Neutrophil (primary cell): ENCODE measurements around the gene GRID2.
"Not testable (repeated sequence)": the region's sequence is repeated elsewhere in the genome, so short reads cannot be mapped to it uniquely, and the experiment has no call there.

Experiments
- H3K27ac ChIP-seq: fragments of 200-600 bp; sonication (generic); 2 replicates; pipeline ENCODE4 v1.5.1; 2016; ENCODE audit warnings: mild to moderate bottlenecking, moderate library complexity
- H3K27me3 ChIP-seq: fragments of 200-600 bp; sonication (generic); 2 replicates; pipeline ENCODE4 v1.6.0; 2016; ENCODE audit warnings: mild to moderate bottlenecking
- H3K36me3 ChIP-seq: fragments of 200-600 bp; sonication (generic); 2 replicates; pipeline ENCODE4 v1.5.1; 2017
- H3K4me1 ChIP-seq, 2 experiments: fragments of 200-600 bp in 1 of 2; sonication (generic) in 1 of 2; 1 replicate in 1 of 2; 2 replicates in 1 of 2; pipeline versions ENCODE4 v1.5.1 to v1.6.1; 2013 to 2016; ENCODE audit warnings: low read depth in 1 of 2, low read length in 1 of 2, mild to moderate bottlenecking in 1 of 2, moderate library complexity in 1 of 2; ENCODE audit not compliant: control insufficient read depth in 1 of 2, insufficient read depth in 1 of 2
- H3K4me3 ChIP-seq, 2 experiments: fragments of 200-600 bp in 1 of 2; sonication (generic) in 1 of 2; 1 replicate in 1 of 2; 2 replicates in 1 of 2; pipeline ENCODE4 v1.5.1; 2013 to 2016; ENCODE audit warnings: low read depth in 1 of 2, low read length in 1 of 2, mild to moderate bottlenecking in 1 of 2, moderate library complexity in 1 of 2
- H3K9me3 ChIP-seq: fragments of 200-600 bp; sonication (generic); 2 replicates; pipeline ENCODE4 v1.5.1; 2016
- TF ChIP-seq, protein P1 (sequence below): fragments of 200-600 bp; sonication (generic); IDR thresholded peaks from 2 replicates; pipeline ENCODE4 v1.5.1; 2016; ENCODE audit warnings: antibody characterized with exemption

GRID2 gene

DNA sequence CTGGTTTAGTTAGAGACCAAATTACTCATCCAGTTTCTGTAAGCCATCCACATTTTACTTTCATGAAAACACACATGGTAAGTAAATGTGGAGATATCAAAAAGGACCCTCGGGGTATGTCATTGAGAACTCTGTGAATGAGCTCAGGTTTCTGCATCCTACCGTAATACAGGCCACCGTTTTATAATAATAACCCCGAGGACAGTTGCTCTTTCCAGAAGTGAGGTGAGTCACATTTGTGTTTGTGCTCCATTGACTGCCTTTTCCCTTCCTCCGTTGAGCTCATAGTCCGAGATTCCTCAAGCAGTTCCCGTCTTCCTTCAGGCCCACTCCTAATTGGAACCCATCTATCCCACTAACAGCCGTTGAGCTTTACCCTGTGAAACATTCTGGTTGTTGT, 95.3 kb downstream of the GRID2 start:
- Histone ChIP-seq H3K27me3 (no peaks in the 10 kb centered on the region), H3K27ac (no peak overlapping the region), H3K4me3 (no peak overlapping the region), H3K9me3 (no peaks in the 10 kb centered on the region), H3K4me1 (no peaks in the 10 kb centered on the region), H3K36me3 (no peaks in the 10 kb centered on the region)
- TF ChIP-seq, protein P1, sequence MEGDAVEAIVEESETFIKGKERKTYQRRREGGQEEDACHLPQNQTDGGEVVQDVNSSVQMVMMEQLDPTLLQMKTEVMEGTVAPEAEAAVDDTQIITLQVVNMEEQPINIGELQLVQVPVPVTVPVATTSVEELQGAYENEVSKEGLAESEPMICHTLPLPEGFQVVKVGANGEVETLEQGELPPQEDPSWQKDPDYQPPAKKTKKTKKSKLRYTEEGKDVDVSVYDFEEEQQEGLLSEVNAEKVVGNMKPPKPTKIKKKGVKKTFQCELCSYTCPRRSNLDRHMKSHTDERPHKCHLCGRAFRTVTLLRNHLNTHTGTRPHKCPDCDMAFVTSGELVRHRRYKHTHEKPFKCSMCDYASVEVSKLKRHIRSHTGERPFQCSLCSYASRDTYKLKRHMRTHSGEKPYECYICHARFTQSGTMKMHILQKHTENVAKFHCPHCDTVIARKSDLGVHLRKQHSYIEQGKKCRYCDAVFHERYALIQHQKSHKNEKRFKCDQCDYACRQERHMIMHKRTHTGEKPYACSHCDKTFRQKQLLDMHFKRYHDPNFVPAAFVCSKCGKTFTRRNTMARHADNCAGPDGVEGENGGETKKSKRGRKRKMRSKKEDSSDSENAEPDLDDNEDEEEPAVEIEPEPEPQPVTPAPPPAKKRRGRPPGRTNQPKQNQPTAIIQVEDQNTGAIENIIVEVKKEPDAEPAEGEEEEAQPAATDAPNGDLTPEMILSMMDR, result no peak

DNA sequence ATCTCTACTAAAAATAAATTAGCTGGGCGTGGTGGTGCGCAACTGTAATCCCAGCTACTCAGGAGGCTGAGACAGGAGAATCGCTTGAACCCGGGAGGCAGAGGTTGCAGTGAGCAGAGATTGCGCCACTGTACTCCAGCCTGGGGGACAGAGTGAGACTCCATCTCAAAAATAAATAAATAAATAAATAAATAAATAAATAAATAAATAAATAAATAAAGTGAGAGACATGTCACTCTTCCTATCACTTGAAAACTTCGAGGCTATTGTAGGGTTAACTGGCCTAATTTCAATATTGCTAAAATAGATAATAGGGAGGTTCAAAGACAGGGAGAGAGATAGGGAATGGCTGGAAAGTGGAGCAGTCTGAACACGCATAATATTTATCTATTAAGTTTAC, 99.8 kb downstream of the GRID2 start:
- not testable (repeated sequence) for H3K36me3 ChIP-seq, H3K4me3 ChIP-seq, H3K4me1 ChIP-seq, H3K9me3 ChIP-seq, H3K27me3 ChIP-seq, H3K27ac ChIP-seq

DNA sequence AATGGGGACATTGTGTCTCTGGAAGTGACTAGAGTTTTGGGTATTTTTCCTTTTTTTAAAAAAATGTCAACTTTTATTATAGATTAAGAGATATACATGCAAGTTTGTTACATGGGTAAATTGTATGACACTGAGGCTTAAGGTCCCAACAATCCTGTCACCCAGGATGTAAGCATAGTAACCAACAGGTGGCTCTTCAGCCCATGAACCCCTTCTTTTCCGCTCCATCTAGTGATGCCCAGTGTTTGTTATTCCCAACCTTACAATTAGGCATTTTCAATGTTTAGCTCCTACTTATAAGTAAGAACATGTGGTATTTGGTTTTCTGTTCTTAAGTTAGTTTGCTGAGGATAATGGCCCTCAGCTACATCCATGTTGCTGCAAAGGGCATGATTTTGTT, 102.7 kb downstream of the GRID2 start:
- no peaks in the 10 kb centered on the region for H3K9me3 ChIP-seq
- TF ChIP-seq, protein P1, result no peak
- H3K4me3 ChIP-seq, result no peak overlapping the region
- no peaks in the 10 kb centered on the region for H3K36me3 ChIP-seq
- no peak overlapping the region for H3K27ac ChIP-seq
- no peaks in the 10 kb centered on the region for H3K27me3 ChIP-seq
- no peaks in the 10 kb centered on the region for H3K4me1 ChIP-seq

DNA sequence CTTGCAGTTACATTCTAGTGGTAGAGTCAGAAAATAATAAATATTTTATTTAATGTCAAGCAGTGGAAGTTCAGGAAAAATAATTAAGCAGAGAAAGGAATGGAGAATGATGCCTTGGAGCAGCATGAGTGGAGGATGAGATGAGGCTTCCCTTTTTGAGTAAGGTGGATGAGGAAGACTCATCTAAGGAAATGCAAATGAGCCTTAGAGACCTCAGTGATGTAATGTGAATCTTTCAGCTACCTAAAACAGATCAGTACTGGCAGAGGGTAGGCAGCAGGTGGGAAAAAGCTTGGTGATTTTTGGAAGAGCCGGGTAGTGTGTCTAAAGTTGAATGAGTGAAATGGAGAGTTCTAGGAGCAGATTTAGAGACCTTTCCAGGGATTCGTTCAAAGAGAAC, 118.2 kb downstream of the GRID2 start:
- Histone ChIP-seq H3K4me3 (no peak overlapping the region), H3K36me3 (no peaks in the 10 kb centered on the region), H3K4me1 (no peaks in the 10 kb centered on the region), H3K27me3 (no peaks in the 10 kb centered on the region), H3K9me3 (no peaks in the 10 kb centered on the region), H3K27ac (no peak overlapping the region)
- TF ChIP-seq, protein P1, result no peak

DNA sequence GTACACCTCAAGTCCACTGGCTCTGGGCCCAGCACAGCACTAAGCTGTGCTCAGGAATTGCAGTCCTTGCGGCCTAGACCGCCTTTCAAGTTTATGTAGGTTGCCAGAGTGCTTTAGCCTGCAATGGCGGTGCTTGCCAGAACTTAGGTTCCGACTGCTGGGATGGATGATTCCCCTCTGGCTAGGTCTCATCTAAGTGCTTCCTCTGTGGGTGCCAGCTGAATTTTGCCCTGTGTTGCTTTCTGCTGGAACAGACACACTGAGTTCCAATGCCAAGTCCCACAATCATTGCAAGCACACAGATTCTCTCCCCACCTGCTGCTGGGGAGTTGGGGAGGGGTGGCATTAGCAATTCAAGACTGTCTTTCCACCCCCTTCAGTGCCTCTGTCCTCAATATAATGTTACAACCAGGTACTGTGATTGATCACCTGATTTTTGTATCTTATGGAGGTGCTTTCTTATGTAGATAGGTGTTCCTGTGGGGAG, 129.5 kb downstream of the GRID2 start:
- no peaks in the 10 kb centered on the region for H3K36me3 ChIP-seq
- H3K4me3 ChIP-seq, result no peak overlapping the region
- H3K27me3 ChIP-seq, result no peaks in the 10 kb centered on the region
- no peaks in the 10 kb centered on the region for H3K4me1 ChIP-seq
- no peaks in the 10 kb centered on the region for H3K9me3 ChIP-seq
- H3K27ac ChIP-seq, result no peak overlapping the region
- TF ChIP-seq, protein P1, result no peak

DNA sequence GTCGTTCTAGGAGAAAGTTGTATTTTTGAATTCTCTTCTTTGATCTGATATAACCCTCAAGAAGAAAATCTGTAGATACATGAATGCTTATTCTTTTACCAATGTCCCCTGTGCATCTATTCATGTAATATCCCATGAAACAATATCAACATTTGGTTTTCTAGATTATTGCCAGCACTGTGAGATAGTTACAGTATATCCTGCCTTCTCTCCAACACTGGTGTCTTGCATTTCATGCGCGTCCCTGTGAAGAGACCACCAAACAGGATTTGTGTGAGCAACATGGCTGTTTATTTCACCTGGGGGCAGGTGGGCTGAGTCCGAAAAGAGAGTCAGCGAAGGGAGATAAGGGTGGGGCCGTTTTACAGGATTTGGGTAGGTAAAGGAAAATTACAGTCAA, 135.0 kb downstream of the GRID2 start:
- not testable (repeated sequence) for H3K36me3 ChIP-seq, H3K4me1 ChIP-seq, H3K4me3 ChIP-seq, H3K27ac ChIP-seq, H3K27me3 ChIP-seq, H3K9me3 ChIP-seq

DNA sequence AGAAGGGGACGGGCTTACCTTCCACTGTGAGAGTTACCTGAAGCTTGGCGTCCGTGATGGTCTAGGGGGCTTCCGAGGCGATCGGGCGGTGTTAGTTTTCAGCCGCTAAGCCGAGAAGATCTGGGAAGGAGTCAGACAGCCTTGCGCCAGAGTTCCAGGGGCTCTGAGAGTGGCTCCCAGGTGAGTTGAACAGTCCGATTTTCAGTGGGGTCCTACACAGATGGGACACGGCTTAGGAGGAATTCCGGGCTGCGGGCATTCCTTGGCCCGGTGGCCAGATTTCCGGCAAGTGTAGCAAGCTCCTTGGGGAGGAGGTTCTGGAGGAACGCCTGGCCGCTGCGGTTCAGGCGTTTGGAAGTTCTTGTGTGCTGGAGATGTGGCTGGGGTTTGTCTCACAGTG, 138.4 kb downstream of the GRID2 start:
- H3K36me3 ChIP-seq, H3K27me3 ChIP-seq, H3K9me3 ChIP-seq, H3K4me1 ChIP-seq, H3K4me3 ChIP-seq, H3K27ac ChIP-seq: not testable (repeated sequence)

DNA sequence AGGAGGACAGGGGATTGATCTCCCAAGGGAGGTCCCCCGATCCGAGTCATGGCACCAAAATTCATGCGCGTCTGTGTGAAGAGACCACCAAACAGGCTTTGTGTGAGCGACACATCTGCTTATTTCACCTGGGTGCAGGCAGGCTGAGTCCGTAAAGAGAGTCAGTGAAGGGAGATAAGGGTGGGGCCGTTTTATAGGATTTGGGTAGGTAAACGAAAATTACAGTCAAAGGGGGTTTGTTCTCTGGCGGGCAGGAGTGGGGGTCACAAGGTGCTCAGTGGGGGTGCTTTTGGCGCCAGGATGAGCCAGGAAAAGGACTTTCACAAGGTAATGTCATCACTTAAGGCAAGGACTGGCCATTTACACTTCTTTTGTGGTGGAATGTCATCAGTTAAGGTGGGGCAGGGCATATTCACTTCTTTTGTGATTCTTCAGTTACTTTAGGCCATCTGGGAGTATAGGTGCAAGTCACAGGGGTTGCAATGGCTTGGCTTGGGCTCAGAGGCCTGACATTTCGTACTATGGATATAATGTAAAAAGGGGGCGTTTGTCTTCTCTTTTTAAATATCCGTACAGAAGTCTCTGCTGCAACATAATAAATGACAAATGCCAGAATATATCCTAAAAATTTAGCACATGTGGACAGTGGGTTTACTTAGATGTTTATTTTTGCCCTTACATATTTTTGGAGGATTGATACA, 140.5 kb downstream of the GRID2 start:
- H3K9me3 ChIP-seq, H3K4me1 ChIP-seq, H3K36me3 ChIP-seq: not testable (repeated sequence)

More for the DNA sequence above, 140.5 kb downstream of the GRID2 start:
- not testable (repeated sequence) for H3K27me3 ChIP-seq, H3K4me3 ChIP-seq, H3K27ac ChIP-seq
